ENCODE data around the gene MFSD2A.

MFSD2A gene

GRCh38 chr1:39915499-39916129 is 39.3 kb upstream of the MFSD2A start:
- DNase-seq (ENCODE audit: low spot score): no peak
- POLR2A ChIA-PET (ENCODE audit: low non-redundant PET): no interaction called here
- CTCF ChIA-PET: interaction anchor here (0.7 to 2.9 kb wide), 2 partner anchors 13 to 116 kb away, joined by 3 to 11 read pairs; no protein-coding TSS in a partner anchor
- H3K27ac ChIP-seq: no peak overlapping the region
- no peak for TF ChIP-seq CTCF (conservative IDR thresholded peaks at IDR 0.05; ENCODE audit: low read depth)

GRCh38 chr1:39917825-39918224 is 37.1 kb upstream of the MFSD2A start:
- POLR2A ChIA-PET (ENCODE audit: low non-redundant PET): no interaction called here

GRCh38 chr1:39919545-39919944 is 35.4 kb upstream of the MFSD2A start:
- peak; percentile 78 for TF ChIP-seq CTCF (conservative IDR thresholded peaks at IDR 0.05; ENCODE audit: low read depth)
- CTCF ChIA-PET: interaction anchor here (0.6 to 4.9 kb wide), 32 partner anchors 9 to 706 kb away, joined by 3 to 111 read pairs (median 4); partner anchors contain the start of genes MFSD2A and MYCL
- H3K27ac ChIP-seq: peak overlapping the region; percentile 9; the same call in 1 of the 2 replicates
- peak; percentile 87 for DNase-seq (ENCODE audit: low spot score)
- POLR2A ChIA-PET (ENCODE audit: low non-redundant PET): interaction anchor here (0.5 to 0.7 kb wide), 3 partner anchors 13 to 48 kb away, joined by 3 to 7 read pairs (median 3); no protein-coding TSS in a partner anchor

More at GRCh38 chr1:39917825-39918224, 37.1 kb upstream of the MFSD2A start:
- H3K27ac ChIP-seq: no peak overlapping the region
- CTCF ChIA-PET: interaction anchor here (0.6 to 4.9 kb wide), 3 partner anchors 54 to 114 kb away, joined by 3 to 111 read pairs (median 11); no protein-coding TSS in a partner anchor
- DNase-seq (ENCODE audit: low spot score): no peak
- TF ChIP-seq CTCF (conservative IDR thresholded peaks at IDR 0.05; ENCODE audit: low read depth): no peak

- CTCF ChIA-PET: interaction anchor here (0.7 to 2.1 kb wide), 2 partner anchors 104 to 110 kb away, joined by 3 to 9 read pairs; no protein-coding TSS in a partner anchor
- TF ChIP-seq CTCF (conservative IDR thresholded peaks at IDR 0.05; ENCODE audit: low read depth): no peak
- H3K27ac ChIP-seq: no peak overlapping the region
- DNase-seq (ENCODE audit: low spot score): no peak
- POLR2A ChIA-PET (ENCODE audit: low non-redundant PET): no interaction called here
Measured at GRCh38 chr1:39922251-39922688, 32.7 kb upstream of the MFSD2A start.

- CTCF ChIA-PET: interaction anchor here (0.6 kb wide), 1 partner anchor 35 kb away, joined by 3 read pairs; no protein-coding TSS in a partner anchor
- no peak for TF ChIP-seq CTCF (conservative IDR thresholded peaks at IDR 0.05; ENCODE audit: low read depth)
- no peak for DNase-seq (ENCODE audit: low spot score)
- POLR2A ChIA-PET (ENCODE audit: low non-redundant PET): no interaction called here
- H3K27ac ChIP-seq: peak overlapping the region; percentile 90
Measured at GRCh38 chr1:39925721-39926342, 29.1 kb upstream of the MFSD2A start.

- ChIA-PET CTCF (interaction anchor here (1.2 kb wide), 1 partner anchor 106 kb away, joined by 4 read pairs; no protein-coding TSS in a partner anchor), POLR2A (ENCODE audit: low non-redundant PET) (interaction anchor here (0.6 kb wide), 1 partner anchor 20 kb away, joined by 4 read pairs; no protein-coding TSS in a partner anchor)
- H3K27ac ChIP-seq: peak overlapping the region; percentile 90
- TF ChIP-seq CTCF (conservative IDR thresholded peaks at IDR 0.05; ENCODE audit: low read depth): no peak
- DNase-seq (ENCODE audit: low spot score): no peak
Measured at GRCh38 chr1:39926343-39926793, 28.6 kb upstream of the MFSD2A start.

All from RWPE1 (cell line).